NCI-H2107 (cell line): ENCODE measurements around the gene RAB11FIP2.
"Not testable (repeated sequence)": the region's sequence is repeated elsewhere in the genome, so short reads cannot be mapped to it uniquely, and the experiment has no call there.

Source experiments
- DNase-seq: peaks from one replicate; lab custom pipeline; 2025; lab: John Stamatoyannopoulos, UW

Gene RAB11FIP2, protein sequence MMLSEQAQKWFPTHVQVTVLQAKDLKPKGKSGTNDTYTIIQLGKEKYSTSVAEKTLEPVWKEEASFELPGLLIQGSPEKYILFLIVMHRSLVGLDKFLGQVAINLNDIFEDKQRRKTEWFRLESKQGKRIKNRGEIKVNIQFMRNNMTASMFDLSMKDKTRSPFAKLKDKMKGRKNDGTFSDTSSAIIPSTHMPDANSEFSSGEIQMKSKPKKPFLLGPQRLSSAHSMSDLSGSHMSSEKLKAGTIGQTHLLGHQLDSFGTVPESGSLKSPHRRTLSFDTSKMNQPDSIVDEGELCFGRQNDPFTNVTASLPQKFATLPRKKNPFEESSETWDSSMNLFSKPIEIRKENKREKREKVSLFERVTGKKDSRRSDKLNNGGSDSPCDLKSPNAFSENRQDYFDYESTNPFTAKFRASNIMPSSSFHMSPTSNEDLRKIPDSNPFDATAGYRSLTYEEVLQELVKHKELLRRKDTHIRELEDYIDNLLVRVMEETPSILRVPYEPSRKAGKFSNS

DNA sequence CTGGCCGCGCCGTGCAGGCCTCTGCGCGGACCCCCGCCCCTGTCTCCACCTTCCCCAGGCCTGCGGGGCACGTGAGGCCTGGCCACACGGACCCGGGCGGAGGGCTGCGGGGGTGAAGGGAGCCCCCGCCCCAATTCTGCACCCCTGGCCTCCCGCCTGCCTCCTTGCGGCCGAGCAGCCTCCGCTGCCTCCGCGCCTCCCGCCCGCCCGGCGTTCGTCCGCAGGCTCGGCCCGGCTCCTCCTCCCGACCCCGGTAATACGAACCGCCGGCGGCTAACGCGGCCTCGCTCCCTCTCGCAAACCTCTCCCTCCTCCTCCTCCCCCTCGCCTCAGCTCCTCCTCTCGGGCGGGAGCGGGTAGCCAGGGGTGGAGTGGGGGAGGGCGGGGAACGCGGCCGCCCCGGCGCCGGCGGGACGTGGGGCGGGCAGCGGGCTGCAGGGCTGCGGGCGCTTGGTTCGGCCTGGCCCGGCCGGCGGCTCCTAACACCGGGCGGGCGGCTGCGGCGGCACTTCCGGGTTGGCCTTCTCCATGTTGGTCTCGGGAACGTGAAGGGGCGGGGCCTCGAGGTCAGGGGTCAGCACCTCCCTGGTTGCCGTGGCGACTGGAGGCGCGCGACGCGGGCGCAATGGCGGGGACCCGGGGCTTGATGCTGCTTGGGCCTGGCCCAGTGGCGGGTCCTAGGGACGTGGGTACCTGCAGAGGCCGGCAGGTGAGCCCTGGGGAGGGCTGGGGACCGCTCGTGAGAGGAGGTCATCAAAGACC, at the start of gene RAB11FIP2:
Gene RAB11FIP2, minus strand, starts transcription at position 547 of the 762 bp plus-strand sequence. CDS start 778 bp downstream, outside the sequence.
- DNase-seq = peak; percentile 50

DNA sequence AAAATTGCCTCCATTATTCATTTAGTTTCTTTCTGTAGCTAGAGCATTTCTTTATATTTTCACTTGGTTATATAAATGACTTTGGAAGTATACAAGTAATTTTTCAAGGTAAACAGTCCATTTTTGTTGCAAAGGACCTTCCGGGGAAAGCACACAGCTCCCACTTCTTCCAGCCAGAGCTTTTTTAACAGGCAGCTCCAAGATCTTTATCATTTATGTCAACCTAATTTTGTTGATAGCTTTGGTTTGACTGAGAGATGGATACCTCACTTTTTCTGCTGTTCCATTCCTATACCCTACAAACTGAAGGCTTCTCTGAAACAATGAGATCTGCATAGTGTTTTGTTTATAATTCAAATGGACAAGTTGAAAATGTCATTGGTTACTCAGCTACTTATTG, 49.3 kb upstream of the RAB11FIP2 start:
- DNase-seq = no peak

DNA sequence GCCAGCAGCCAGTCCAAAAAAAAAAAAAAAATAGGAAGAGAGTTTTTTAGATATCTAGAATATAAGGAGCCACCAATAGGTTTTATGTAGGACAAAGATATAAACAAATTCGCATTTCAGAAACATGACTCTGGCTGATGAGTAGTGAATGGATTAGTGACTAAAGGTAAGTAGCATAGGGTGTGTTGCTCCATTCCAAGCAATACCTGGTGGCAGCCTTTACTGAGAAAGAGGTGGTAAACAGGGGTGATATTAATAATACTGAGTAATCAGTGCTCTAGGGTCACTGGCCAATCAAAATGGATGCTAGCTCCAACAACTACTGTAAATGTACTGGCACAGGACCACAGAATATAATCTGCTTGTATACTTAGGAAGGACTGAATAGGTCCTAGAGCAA, 45.5 kb upstream of the RAB11FIP2 start:
- no peak for DNase-seq

DNA sequence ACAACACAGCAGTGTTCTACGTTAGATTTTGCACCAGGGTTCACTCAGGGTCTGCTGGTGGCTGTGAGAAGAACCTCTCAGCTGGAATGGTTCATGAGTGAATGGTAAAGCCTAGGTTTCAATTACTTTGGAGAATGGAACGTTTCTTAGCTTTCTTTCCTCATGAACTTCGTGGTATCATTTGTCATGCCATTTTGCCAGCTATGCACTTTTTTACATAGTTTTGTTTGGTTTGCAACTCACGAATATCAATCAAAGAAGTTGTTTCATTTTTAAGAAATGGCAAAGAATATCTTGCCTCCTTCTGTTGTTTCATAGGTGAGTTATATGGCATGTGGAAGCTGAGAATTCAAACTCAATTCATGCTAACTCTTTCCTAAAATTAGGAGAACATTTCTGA, 34.1 kb upstream of the RAB11FIP2 start:
- no peak for DNase-seq

DNA sequence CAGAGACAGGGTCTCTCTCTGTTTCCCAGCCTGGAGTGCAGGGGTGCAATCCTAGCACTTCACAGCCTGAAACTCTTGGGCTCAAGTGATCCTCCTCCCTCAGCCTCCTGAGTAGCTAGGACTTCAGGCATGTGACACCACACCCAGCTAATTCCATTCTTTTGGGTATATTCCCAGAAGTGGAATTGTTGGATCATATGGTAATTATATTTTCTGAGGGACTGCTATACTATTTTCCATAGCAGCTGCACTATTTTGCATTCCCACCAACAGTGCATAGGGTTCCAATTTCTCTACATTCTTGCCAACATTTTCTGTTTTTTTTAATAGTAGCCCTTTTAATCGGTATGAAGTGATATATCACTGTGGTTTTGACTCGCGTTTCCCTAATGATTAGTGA, 30.0 kb upstream of the RAB11FIP2 start:
- DNase-seq = no peak

DNA sequence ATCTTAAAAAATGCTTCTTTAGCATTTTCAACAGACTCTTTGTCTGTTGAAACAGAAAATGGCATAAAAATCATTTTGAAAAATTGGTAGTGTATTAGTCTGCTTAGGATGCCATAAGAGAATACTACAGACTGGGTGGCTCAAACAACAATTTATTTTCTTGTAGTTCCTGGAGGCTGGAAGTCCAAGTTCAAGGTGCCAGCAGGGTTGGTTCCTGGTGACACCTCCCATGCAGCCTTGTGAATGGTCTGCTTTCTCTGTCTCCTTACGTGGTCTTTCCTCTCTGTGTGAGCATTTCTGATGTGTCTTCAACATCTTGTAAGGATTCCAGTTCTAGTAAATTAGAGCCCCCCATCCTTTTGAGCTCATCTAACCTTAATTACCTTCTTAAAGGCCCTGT, 26.1 kb upstream of the RAB11FIP2 start:
- no peak for DNase-seq

DNA sequence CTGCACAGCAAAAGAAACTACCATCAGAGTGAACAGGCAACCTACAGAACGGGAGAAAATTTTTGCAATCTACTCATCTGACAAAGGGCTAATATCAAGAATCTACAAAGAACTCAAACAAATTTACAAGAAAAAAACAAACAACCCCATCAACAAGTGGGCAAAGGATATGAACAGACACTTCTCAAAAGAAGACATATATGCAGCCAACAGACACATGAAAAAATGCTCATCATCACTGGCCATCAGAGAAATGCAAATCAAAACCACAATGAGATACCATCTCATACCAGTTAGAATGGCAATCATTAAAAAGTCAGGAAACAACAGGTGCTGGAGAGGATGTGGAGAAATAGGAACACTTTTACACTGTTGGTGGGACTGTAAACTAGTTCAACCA, 20.6 kb upstream of the RAB11FIP2 start:
- not testable (repeated sequence) for DNase-seq

DNA sequence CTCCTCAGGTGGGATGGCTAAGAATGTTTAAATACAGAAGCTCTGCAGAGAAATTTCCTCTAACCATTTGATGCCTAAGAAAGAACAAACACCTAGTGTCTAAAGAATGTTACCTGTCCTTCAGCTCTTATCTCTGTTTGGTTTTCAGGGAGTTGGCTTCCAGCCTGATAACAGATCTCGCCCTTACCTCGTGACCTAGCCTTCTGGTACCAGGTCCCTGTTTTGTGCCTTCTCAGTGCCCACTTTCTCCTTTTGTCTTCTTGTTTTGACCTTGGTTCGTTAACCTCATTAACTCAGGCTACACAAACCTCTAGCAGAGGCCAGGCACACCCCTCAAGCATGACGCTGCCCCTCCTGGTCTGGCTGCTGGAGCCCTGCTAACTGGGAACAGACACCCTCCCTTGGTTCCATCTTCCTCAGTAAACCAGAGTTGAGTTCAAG, 16.1 kb upstream of the RAB11FIP2 start:
- DNase-seq = no peak

DNA sequence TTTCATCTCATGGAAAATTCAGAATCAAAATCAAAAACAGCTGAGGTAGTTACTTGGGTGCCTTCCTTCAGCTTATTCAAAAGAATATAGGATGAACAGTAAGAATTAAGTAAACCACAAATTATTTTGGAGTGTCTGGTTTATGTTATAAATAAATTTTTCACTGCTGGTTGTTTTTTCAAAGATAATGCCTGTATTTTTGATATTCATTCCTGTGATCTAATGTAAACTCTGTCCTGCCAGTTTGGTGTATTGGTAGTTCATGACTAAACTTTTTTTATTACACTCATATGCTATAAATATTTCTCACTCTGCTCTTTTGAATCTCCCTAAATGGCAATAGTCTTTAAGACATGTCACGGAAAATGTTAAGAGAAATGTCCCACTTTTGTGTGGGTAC, 11.6 kb upstream of the RAB11FIP2 start:
- no peak for DNase-seq

DNA sequence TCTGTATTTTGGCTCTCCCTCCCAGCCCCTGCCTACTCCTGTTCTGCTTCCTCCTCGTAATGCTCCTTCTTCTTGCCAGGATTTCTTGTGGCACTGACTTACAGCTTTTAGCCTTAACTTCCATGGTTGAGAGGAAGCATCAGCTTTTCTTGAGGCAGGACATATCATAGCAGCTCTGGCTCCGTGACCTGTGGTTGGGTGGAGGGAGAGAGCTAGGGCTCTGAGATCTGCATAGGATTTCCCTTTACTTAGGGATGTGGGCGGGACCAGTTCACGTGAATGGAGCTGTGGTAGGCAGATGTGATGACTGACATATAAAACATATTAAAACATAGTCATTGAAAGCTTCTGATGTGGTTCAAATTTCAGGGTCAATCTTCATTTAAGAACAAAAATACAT, 10.6 kb upstream of the RAB11FIP2 start:
- no peak for DNase-seq

DNA sequence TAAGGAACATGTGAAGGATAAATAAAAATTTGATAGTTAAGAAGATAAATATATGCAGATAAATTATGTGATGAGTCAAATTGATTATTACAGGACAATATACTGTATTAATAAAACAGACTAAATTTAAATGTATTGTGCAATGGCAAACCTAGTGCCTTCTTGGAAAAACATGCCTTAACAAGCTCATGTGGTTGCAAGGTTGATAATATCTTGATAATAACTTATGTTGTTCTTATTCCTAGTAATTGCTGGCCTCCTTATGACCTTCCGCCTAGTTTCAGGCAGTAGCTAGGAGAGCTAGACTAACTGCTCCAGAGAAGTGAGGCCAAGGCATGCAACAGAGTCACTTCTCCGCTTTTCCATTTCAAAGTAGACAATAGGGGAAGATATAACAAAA, 7.6 kb upstream of the RAB11FIP2 start:
- DNase-seq = no peak

DNA sequence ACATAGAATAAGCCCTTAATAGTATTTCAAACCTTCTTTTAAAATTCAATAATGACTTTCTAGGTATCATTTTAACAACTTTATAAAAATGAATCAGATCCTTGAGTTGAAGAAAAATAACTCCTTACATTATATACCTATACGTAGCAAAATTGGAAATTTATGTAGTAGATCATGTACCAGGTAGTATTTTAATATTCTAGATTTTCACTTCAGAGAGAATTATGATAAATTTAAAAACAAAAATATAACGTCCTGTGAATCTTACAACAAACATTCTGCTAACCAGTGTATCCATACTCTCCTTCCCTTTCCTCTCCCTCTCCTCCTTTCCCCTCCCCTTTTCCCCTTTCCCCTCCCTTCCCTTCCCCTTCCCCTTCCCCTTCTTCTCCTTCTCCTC, 6.1 kb upstream of the RAB11FIP2 start:
- no peak for DNase-seq

DNA sequence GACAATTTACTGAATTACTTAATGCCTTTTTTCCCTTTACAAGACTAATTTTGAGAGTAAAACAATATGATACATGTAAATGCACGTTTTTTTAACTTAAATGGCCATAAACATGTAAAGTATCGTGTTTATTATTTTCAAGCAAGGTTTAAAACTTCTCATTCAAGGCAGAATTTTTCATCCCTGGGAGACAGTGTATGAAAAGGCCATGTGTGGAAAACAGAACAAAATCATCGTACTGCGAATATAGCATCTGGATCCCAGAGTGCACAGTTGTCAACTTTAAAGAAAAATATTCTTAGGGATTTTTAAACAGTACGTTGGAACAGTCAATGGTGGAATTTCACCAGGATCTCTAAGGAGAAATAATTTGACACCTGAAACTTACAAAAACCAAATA, 1.1 kb upstream of the RAB11FIP2 start:
- no peak for DNase-seq

DNA sequence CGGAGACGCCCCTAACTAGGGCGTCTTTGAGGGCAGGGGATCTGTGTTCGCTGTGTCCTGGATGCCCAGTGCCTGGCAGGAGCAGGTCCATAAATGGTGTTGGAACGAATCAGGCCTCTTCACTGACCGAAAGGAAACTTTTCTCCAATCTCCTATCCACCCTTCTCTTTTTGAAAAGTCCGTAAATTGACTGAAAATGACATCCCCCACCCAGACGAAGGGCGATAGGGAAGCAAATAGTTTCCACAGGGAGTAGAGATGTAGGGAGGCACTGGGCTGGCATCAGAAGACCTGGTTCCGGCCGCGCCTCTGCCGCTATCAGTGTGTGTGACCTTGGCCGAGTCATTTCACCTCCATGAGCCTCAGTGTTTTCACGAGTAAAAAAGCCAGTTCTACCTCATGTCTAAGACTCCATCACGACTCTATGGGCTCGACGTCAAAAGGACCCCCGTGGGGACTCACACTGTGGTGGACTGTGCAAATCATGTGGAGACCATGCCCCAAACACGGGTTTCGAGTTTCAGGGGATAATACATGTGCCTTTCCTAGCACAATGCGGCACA, 497 bp upstream of the RAB11FIP2 start:
- DNase-seq = no peak

DNA sequence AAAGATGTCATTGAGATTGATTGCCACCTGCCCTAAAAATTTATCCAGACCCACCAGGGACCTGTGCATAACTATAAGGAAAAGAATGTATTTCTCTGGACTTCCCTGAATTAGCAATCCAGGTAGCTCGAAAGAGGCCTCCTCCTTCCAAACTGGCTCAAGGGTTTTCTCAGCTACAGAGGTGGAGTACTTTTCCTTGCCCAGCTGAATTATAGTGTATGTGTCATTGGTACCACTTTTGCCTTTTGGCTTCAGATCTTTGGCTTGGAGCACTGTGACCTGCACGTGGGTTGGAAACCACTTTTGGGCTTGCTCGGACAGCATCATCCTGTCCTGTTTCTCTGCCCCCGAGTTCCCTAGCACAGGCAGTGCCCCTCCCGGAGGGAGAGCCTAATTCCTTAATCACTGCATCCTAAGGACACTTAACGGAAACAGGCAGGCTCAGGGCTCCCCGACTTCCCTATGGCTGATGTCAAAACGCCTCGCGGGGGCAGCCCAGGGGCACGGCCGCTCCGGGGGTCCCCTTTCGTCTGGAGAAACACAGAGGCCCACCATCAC, 825 bp downstream of the RAB11FIP2 start:
- no peak for DNase-seq

DNA sequence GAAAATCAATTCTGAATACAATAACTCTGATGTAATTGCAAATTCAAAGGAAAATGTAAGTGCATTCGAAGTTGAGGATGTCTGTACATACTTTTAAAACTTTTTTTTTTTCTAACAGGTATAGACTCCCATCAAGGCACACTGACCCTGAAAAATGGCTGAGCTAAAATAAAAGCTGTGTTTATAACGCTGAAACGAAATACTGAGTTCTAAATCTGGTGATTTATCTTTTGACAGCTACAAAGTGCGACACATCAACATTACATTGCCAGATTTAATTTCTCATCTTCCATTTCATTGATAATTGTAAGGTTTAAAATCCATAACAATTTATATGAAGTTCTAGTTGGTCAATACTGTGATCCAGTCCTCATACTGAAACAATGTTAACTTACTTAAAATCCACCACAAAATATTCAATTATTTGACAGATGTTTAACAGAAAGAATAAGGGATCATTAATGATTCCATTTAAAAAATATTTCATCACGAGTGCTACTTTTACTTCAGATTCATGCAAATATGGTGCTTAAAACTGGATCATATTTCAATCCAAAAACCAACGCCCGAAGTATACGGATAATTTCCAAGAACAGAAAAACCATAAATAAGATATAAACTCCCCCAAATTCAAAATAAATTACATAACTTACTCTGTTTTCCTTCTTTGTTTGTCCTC, 1.4 kb downstream of the RAB11FIP2 start:
- no peak for DNase-seq

DNA sequence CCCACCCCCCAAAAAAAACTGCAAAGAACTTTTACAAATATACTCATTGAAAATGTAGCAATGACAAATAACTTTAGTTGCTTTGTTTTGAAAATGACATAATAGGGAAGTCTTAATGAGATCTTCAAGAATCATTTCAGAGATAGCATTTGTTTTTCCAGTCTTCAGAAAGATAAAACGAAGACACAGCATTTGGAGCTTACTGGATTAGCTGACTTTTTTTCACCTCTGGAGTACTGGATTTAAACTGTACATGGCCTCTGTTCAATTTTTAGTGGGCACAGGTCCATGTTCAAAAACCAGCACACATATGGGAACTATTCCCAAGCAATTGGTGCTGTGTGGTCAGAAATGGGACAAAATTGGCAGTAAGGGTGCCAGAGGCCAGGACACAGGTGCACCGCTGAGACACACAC, 3.9 kb downstream of the RAB11FIP2 start:
- DNase-seq = no peak

DNA sequence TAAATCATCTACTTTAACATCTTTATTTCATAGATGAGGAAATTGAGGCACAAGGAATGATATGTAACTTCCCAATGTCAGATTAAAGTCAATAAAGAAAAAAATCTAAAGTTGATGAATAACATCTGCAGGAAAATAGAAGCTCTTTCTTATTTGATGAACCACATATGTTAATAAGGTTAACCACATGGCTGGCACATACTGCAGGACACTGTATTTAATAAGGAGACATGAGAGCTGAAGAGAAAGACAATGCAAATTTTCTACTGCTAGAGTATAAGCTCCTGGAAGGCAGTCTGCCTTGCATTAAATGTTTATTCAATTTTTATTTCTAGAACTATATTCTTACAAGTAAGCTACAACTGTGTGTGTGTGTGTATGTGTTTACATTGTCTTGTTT, 4.4 kb downstream of the RAB11FIP2 start:
- DNase-seq = no peak

DNA sequence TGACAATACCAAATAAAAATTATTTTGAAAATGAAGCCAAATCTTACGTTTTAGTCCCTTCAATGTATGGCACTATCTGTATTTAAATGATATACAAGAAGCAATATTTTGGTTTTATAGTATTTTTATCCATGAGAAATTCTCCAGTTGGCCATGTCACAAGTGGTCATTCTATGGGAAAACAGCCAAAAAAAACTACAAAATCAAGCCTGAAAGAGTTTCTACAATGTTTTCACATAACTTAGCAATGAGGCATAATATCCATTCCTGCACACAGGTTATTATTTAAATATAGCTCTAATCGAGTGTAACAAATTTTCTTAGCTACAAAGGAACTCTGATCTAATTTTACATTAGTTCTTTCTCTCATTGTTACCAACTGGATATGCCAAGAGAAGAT, 5.4 kb downstream of the RAB11FIP2 start:
- DNase-seq = no peak

DNA sequence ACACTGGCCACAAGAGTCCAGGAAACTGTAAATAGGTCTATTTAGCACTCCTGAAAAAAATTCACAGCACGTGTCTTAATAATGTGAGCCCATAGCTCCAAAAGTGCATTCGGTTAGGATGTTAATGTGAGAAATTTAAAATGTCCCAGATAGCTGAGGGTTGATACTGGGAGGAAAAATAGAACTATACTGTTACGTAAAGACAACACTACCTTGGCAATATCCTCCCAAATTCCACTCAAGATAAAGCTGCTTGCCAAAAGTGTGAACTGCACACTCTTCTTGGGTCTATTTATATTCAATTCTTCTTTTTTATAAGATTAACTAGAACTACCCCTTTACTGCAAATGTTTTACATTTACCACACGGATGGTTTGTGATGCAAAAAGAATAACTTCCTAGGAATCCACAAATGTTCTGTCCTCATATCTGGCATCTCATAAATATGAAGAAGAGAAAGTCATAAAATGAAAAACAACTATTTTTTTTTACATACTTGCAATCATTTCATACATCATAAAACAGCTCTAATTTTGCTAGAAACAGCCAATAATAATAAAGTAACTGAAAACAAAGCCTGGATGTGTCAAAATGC, 10.4 kb downstream of the RAB11FIP2 start:
- no peak for DNase-seq

DNA sequence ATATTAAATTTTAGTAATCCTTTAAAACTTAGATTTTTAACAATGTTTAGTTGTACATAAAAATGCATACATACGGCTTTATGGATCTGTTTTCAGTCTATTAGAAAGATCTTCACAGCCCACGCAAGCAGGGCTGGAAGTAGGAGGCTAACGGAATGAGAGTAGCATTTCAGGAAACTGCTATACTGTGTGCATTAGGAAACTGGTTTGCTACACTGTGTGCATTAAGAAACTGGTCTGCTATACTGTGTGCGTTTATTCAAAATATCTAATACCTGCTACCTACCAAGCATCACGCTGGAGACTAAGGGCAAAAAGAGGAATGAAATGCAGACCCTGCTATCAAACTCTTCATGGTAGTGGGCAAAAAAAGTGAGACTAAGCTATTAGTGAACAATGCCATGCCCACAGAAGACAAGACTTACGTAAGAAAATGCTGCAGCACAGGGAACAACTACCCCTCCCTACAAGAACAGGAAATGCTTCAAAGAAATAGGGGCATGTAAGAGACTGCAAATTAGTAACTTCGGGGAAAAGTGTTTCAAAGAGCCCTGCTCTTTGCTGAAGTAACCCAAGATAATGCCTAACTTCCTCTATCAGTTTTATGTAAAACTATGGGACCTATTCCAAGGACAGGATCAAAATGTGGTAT, 11.3 kb downstream of the RAB11FIP2 start:
- DNase-seq = no peak
